Lower leg skin (tissue), 3 donors: Measurements from ENCODE around the gene ACIN1.

Source experiments
- CTCF ChIP-seq, 3 donors: fragments of 450-650 bp; IDR thresholded peaks; one replicate each; pipeline ENCODE4 v1.5.1; 2016; ENCODE audit warnings: antibody characterized with exemption in 3 of 3, mild to moderate bottlenecking in 3 of 3, moderate library complexity in 2 of 3
- POLR2A ChIP-seq, 2 donors: fragments of 450-650 bp; IDR thresholded peaks; one replicate each; pipeline ENCODE4 v1.6.1; 2016 to 2017; ENCODE audit warnings: antibody characterized with exemption in 2 of 2, mild to moderate bottlenecking in 1 of 2, moderate library complexity in 1 of 2

- no peak for TF ChIP-seq CTCF (IDR thresholded peaks at IDR 0.05)
- no peak for TF ChIP-seq POLR2A (IDR thresholded peaks at IDR 0.05)
Observed at GRCh38 chr14:23090254-23090636, 4.7 kb downstream of the ACIN1 start.
